OCI-LY7 (cell line): ENCODE results near the gene ZNF544. TPM values are rescaled to one million over a fixed set of nuclear protein-coding genes. Genes with fewer than 3 reads are reported as not detected.
A peak's percentile ranks its signal among the peaks of the same experiment; 100 is the strongest.
"Not testable (repeated sequence)": the region's sequence is repeated elsewhere in the genome, so short reads cannot be mapped to it uniquely, and the experiment has no call there.

Experiments
- BruUV-seq: library from RNA; stranded (reverse); fragments of 400-500 nt; replicated peaks from 2 replicates; lab custom pipeline; 2021; lab: Mats Ljungman, UMichigan
- CTCF ChIA-PET: fragments of 300-600 bp; sonication (Branson Sonifier 250); formaldehyde crosslinking; loops from one replicate; lab custom pipeline; 2022; ENCODE audit warnings: antibody characterized with exemption; ENCODE audit not compliant: unreplicated experiment; lab: Charles Lee
- POLR2A ChIA-PET: fragments of 300-600 bp; sonication (Branson Sonifier 250); formaldehyde crosslinking; loops from one replicate; lab custom pipeline; 2022; ENCODE audit warnings: antibody characterized with exemption; lab: Charles Lee
- DNase-seq: peaks from one replicate; pipeline ENCODE4 v3.0.0-alpha.2; 2015; ENCODE audit warnings: low spot score
- H2AFZ ChIP-seq: fragments of 200-600 bp; sonication (generic), shearing (Covaris generic); 2 replicates; pipeline ENCODE4 v1.6.1; 2014; ENCODE audit warnings: mild to moderate bottlenecking, antibody characterized with exemption, low read length, moderate library complexity
- H3K27ac ChIP-seq: fragments of 200-600 bp; sonication (generic); 2 replicates; pipeline ENCODE4 v1.5.1; 2014; ENCODE audit warnings: mixed run types, low read depth, mild to moderate bottlenecking, moderate library complexity, low read length, inconsistent platforms; ENCODE audit not compliant: poor library complexity, severe bottlenecking
- H3K36me3 ChIP-seq: fragments of 200-600 bp; sonication (generic); 2 replicates; pipeline ENCODE4 v1.6.1; 2014; ENCODE audit warnings: mild to moderate bottlenecking, antibody characterized with exemption, low read length, moderate library complexity, mixed read lengths; ENCODE audit not compliant: insufficient read depth
- H3K4me1 ChIP-seq: fragments of 200-600 bp; sonication (generic); 2 replicates; pipeline ENCODE4 v1.5.1; 2014; ENCODE audit warnings: mild to moderate bottlenecking, low read length; ENCODE audit not compliant: insufficient read depth, poor library complexity, severe bottlenecking
- H3K4me2 ChIP-seq: fragments of 200-600 bp; sonication (generic); 2 replicates; pipeline ENCODE4 v1.6.1; 2014; ENCODE audit warnings: mild to moderate bottlenecking, low read length
- H3K4me3 ChIP-seq: fragments of 200-600 bp; sonication (generic); 2 replicates; pipeline ENCODE4 v1.5.1; 2014; ENCODE audit warnings: mild to moderate bottlenecking, low read depth, low read length; ENCODE audit not compliant: poor library complexity, severe bottlenecking
- H3K79me2 ChIP-seq: fragments of 200-600 bp; sonication (generic); 2 replicates; pipeline ENCODE4 v1.6.1; 2016; ENCODE audit warnings: low read depth, mild to moderate bottlenecking, low read length, moderate library complexity, mixed read lengths; ENCODE audit not compliant: insufficient read depth
- H3K9me2 ChIP-seq: fragments of 200-600 bp; sonication (generic); 2 replicates; pipeline ENCODE4 v1.6.1; 2016; ENCODE audit warnings: mild to moderate bottlenecking, low read length, mixed read lengths; ENCODE audit not compliant: insufficient read depth
- H3K9me3 ChIP-seq: fragments of 200-600 bp; sonication (generic); 2 replicates; pipeline ENCODE4 v1.6.1; 2014; ENCODE audit warnings: mild to moderate bottlenecking, mixed run types, low read length, mixed read lengths
- H4K20me1 ChIP-seq: fragments of 200-600 bp; sonication (generic); 2 replicates; pipeline ENCODE4 v1.6.1; 2014; ENCODE audit warnings: mild to moderate bottlenecking, antibody characterized with exemption, low read length, moderate library complexity, mixed read lengths; ENCODE audit not compliant: insufficient read depth
- CTCF ChIP-seq: fragments of 200-600 bp; sonication (generic); conservative IDR thresholded peaks from 2 replicates; pipeline ENCODE4 v1.5.1; 2014; ENCODE audit warnings: mild to moderate bottlenecking, antibody characterized with exemption, low read length, moderate library complexity, mixed read lengths
- EZH2phosphoT487 ChIP-seq: fragments of 200-600 bp; sonication (generic); IDR thresholded peaks from 2 replicates; pipeline ENCODE4 v1.6.1; 2018; ENCODE audit warnings: low read depth, borderline replicate concordance, mild to moderate bottlenecking, mixed run types, antibody characterized with exemption, low read length, moderate library complexity, mixed read lengths
- intact Hi-C: fragments of 100-400 bp; cut with micrococcal nuclease; formaldehyde crosslinking; loops from one replicate; pipeline ENCODE4 v1.10.0; 2022; ENCODE audit not compliant: unreplicated experiment
- total RNA-seq, 2 experiments: library from RNA; depleted of rRNA in 1 of 2; stranded (reverse); fragments of >200 nt in 1 of 2; shearing (Covaris generic) in 1 of 2; gene quantifications; 2 replicates each; pipeline ENCODE4 v1.2.3, GENCODE V29; 2014 to 2022

Gene ZNF544
- total RNA-seq, 2 experiments from 2014 or later: 34.1 to 37.3 TPM

- Histone ChIP-seq H3K27ac (no peak overlapping the region), H2AFZ (no peak overlapping the region), H3K4me2 (no peak overlapping the region), H3K9me3 (0 out of 2 replicates have a peak, but pooled peaks cover 14% of the 10 kb centered on the region), H3K4me1 (no peaks in the 10 kb centered on the region), H3K4me3 (no peak overlapping the region), H3K9me2 (no peaks in the 10 kb centered on the region), H4K20me1 (no peaks in the 10 kb centered on the region), H3K36me3 (peaks cover 85% of the 10 kb centered on the region), H3K79me2 (no peaks in the 10 kb centered on the region)
- TF ChIP-seq EZH2phosphoT487 (no peak), CTCF (no peak)
- BruUV-seq: no TSS peak
- intact Hi-C loops: no loop called here
- no peak for DNase-seq
- ChIA-PET POLR2A (no interaction called here), CTCF (no interaction called here)
Measured at GRCh38 chr19:58243351-58243750, 14.6 kb downstream of the ZNF544 start.

- Histone ChIP-seq H3K4me3 (no peak overlapping the region), H3K27ac (no peak overlapping the region), H3K9me3 (peaks cover 50% of the 10 kb centered on the region), H3K79me2 (no peaks in the 10 kb centered on the region), H4K20me1 (no peaks in the 10 kb centered on the region), H3K9me2 (no peaks in the 10 kb centered on the region), H3K4me1 (no peaks in the 10 kb centered on the region), H3K4me2 (no peak overlapping the region), H3K36me3 (peaks cover 95% of the 10 kb centered on the region), H2AFZ (no peak overlapping the region)
- BruUV-seq: no TSS peak
- CTCF ChIA-PET: no interaction called here
- DNase-seq: no peak
- intact Hi-C loops: no loop called here
- TF ChIP-seq CTCF (no peak), EZH2phosphoT487 (no peak)
- POLR2A ChIA-PET: no interaction called here
Measured at GRCh38 chr19:58248886-58249285, 20.2 kb downstream of the ZNF544 start.

- BruUV-seq: no TSS peak
- Histone ChIP-seq H3K36me3 (peaks cover 90% of the 10 kb centered on the region), H3K4me3 (no peak overlapping the region), H3K4me1 (no peaks in the 10 kb centered on the region), H3K27ac (no peak overlapping the region), H3K4me2 (no peak overlapping the region), H3K79me2 (no peaks in the 10 kb centered on the region), H3K9me3 (peaks cover 48% of the 10 kb centered on the region), H4K20me1 (no peaks in the 10 kb centered on the region), H3K9me2 (no peaks in the 10 kb centered on the region), H2AFZ (no peak overlapping the region)
- TF ChIP-seq CTCF (no peak), EZH2phosphoT487 (no peak)
- ChIA-PET CTCF (no interaction called here), POLR2A (no interaction called here)
- peak; percentile 37 for DNase-seq
- intact Hi-C loops: no loop called here
Measured at GRCh38 chr19:58252102-58252685, 23.5 kb downstream of the ZNF544 start.

- H3K4me3 ChIP-seq, BruUV-seq, intact Hi-C loops, H3K4me2 ChIP-seq, DNase-seq, H3K9me2 ChIP-seq, H3K27ac ChIP-seq, H3K79me2 ChIP-seq, H2AFZ ChIP-seq, H4K20me1 ChIP-seq, H3K4me1 ChIP-seq, POLR2A ChIA-PET: not testable (repeated sequence)
- Histone ChIP-seq H3K9me3 (peaks cover 51% of the 10 kb centered on the region), H3K36me3 (peaks cover 90% of the 10 kb centered on the region)
- CTCF ChIA-PET: interaction anchor here (0.6 to 0.7 kb wide), 2 partner anchors 106 to 297 kb away, joined by 3 to 4 read pairs; no protein-coding TSS in a partner anchor
Measured at GRCh38 chr19:58258259-58258658, 29.5 kb downstream of the ZNF544 start.
